Measurements from ENCODE around the gene PROCA1.
"Not testable (repeated sequence)": the region's sequence is repeated elsewhere in the genome, so short reads cannot be mapped to it uniquely, and the experiment has no call there.

The PROCA1 gene

DNA sequence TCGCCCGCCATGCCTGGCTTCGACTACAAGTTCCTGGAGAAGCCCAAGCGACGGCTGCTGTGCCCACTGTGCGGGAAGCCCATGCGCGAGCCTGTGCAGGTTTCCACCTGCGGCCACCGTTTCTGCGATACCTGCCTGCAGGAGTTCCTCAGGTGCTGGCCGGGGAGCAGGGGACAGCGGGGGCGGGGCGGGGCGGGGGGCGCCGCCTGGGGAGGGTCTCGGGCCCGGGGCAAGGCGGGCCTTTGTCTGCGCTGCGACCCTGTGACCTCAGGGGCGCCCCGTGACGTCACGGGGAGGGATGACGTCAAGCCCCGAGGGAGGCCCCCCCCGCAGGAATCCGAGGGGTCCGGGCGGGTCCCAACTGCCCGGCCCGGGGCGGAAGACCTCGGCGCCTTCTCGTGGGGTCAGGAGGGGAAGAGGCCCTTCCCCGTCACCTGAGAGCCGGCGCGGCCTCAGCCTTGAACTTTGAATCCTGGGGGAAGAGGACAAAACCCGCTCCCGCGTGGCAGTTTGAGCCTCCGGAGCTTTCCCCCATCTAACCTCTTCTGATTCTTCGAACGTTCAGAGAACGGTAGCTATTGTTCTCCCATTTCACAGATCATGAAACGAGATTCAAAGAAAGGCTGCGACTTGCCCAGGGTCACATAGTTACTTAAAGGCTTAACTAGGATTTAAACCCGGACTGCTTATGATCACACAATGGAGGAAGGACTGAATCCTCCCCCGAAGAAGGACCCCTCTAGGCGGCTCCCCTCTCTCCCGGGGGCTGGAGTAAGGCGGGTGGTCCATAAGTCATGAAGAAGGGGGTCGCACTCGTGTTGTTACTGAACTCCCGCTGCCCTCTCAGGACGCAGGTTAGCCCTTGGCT is 32.6 kb upstream of the PROCA1 start:
- in situ Hi-C loops (cut with MboI; ENCODE audit: low sequenced_read_pairs) = no loop called here

DNA sequence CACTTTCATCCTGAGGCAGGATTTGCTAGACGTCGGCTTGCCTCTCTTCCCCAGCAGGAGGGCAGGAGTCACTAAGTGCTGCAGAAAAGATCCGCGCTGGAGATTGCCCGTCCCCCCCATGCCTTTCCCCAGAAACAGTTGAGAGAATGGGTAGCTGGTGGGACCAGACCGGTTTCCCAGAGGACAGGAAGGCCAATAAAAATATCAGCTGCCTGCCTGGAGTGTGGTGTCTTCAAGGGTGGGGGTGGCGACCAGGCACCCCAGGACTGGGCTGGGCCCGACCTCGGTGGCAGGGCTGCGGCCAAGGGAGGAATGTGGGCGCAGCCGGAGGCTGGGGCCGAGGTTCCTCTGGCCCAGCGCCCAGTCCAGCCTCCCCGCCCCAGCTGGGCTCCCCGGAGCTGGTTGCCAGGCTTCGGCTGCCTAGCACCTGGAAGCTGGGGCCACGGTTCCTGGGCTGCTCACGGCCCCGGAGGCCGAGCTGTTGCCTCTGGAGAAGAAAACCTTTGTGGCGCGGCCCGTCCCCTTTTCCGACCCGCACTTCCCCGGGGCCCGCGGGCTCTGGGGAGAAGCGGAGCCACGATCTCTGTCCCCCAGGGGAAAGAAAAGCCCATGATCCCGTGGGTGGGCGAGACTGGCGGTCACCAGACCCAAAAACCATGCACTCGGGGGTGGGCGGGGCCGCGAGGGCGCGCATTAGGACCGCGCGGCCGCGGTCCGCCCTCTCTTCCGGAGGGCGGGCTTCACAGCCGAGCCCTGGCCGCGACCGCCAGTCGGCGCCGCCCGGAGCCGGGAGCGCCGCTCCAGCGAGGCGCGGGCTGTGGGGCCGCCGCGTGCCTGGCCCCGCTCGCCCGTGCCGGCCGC is 31.8 kb upstream of the PROCA1 start, which contains the start of gene TRAF4:
Gene TRAF4, plus strand, starts transcription at position 769 of the 861 bp plus-strand sequence. CDS start 102 bp downstream, outside the sequence.
- in situ Hi-C loops (cut with MboI; ENCODE audit: low sequenced_read_pairs) = no loop called here

- in situ Hi-C loops (cut with MboI; ENCODE audit: low sequenced_read_pairs) = no loop called here
Measured at GRCh38 chr17:28741358-28742349, 30.0 kb upstream of the PROCA1 start.

- in situ Hi-C loops (cut with MboI; ENCODE audit: low sequenced_read_pairs) = no loop called here
Measured at GRCh38 chr17:28740406-28741357, 29.0 kb upstream of the PROCA1 start.

DNA sequence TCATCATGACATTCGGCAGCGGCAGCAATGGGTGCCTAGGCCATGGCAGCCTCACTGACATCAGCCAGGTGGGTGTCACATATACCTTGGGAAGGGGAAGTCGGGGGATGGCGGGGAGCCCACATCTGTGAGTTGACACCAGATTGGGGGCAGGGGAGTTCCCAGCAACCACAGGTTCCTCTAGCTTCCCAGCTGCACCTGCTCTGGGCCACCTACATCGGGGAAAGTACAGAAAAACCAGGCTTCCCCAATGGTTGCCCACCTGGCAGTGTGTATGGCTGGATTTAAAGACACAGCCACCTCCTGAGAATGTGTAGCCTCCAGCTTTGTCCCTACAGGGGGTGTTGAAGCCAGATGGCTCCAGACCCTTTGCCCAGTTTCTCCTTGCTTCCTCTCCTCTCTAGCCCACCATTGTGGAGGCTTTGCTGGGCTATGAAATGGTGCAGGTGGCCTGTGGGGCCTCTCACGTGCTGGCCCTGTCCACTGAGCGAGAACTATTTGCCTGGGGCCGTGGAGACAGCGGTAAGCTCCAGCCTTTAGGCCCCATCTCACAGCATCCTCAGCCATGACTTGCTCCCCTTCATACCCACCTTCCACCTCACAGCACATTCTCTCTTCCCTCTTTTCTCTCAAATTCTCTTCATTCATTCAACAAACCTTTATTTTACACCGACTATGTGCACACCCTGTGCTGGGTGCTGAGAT is 27.1 kb upstream of the PROCA1 start:
- in situ Hi-C loops (cut with MboI; ENCODE audit: low sequenced_read_pairs) = no loop called here

DNA sequence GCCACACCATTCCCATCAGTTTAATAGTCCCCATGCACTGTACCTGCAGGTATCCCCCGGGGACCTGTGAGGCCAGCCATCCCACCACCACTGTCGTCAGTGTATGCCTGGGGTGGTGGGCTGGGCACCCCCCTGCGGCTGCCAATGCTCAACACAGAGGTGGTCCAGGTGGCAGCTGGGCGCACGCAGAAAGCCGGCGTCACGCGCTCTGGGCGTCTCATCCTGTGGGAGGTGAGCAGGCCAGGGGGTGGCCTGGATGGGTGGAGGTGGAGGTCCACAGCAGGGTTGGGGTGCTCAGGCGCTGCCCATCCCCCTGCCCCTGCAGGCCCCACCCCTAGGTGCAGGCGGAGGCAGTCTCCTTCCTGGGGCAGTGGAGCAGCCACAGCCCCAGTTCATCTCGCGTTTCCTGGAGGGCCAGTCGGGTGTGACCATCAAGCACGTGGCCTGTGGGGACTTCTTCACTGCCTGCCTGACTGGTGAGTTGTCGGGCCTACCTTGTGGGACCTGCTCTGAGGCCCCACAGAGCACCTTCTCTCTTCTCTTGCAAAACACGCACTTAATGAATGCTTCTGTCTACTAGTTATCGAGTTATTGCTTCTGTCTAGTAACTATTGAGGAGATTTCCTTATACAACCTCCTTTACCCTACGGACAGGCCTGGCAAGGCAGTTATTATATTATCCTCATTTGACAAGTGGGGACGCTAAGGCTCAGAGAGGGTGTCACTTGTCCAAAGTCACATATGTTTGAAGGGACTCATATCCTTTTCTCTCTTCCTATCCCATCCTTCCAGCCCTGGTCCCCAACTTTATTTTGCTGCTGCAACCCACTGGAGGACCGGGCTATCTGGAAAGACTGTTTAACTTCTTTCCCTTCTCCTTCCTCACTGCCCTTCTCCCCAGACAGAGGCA is 26.3 kb upstream of the PROCA1 start:
- in situ Hi-C loops (cut with MboI; ENCODE audit: low sequenced_read_pairs) = no loop called here

DNA sequence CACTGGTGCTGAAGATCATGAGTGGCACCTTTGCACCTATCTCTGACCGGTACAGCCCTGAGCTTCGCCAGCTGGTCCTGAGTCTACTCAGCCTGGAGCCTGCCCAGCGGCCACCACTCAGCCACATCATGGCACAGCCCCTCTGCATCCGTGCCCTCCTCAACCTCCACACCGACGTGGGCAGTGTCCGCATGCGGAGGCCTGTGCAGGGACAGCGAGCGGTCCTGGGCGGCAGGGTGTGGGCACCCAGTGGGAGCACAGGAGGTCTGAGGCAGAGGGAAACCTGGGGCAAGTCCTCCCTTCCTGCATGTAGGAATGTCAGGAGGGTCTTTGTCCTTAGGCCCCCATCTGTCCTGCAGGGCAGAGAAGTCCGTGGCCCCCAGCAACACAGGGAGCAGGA is 25.6 kb upstream of the PROCA1 start:
- in situ Hi-C loops (cut with MboI; ENCODE audit: low sequenced_read_pairs) = no loop called here

- in situ Hi-C loops (cut with MboI; ENCODE audit: low sequenced_read_pairs) = not testable (repeated sequence)
Measured at GRCh38 chr17:28735913-28736769, 24.5 kb upstream of the PROCA1 start.

DNA sequence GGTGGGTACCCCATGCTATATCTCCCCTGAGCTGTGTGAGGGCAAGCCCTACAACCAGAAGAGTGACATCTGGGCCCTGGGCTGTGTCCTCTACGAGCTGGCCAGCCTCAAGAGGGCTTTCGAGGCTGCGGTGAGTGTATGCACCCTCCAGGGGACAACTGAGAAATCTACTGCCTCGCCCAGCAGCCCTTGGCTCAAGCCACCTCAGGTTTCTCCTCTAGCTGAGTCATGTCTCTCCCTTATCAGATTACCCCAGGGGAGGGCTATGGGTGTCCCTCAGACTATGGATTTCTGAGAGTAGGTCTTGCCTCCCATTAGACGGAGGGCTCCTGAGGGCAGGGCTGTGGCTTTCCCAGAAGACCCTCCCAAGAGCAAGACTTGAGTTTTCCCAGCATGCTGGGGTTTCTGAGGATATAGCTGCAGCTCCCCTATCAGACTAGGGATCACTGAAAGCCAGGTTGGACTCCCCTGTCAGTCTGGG is 23.6 kb upstream of the PROCA1 start:
- in situ Hi-C loops (cut with MboI; ENCODE audit: low sequenced_read_pairs) = no loop called here

DNA sequence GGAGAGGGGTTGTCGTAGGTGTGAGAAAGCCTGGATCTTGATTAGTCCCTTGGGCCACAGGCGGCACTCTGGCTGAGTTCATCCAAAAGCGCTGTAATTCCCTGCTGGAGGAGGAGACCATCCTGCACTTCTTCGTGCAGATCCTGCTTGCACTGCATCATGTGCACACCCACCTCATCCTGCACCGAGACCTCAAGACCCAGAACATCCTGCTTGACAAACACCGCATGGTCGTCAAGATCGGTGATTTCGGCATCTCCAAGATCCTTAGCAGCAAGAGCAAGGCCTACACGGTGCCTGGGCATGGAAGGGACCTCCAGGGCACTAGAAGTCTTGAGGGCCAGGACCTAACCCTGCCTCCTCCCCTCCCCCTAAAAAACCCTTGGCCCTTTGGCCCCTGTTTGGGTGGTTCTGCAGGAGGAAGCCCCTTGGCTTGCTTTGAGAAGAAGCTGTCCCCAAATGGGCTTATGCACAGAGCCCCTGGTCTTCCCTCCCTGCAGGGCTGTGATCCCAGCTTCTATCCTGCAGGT is 23.1 kb upstream of the PROCA1 start:
- in situ Hi-C loops (cut with MboI; ENCODE audit: low sequenced_read_pairs) = no loop called here

DNA sequence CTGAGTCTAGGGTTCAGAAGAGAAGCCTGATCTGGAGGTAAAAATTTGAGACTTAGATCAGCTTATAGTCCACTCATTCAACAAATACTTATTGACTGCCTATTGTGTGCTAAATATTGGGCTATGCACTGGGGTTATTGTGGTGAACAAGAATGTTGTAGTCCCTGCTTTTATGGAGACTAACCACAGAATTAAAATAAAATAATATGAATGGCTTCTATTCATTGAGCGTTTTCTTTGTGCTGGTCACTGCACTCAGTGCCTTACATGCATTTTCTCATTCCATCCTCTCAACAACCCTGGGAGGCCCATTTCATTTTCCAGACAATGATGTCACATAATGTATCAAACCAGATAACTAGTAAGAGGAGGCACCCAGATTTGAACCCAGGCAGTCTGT is 21.7 kb upstream of the PROCA1 start:
- in situ Hi-C loops (cut with MboI; ENCODE audit: low sequenced_read_pairs) = no loop called here

GRCh38 chr17:28729950-28730330 is 18.3 kb upstream of the PROCA1 start:
- in situ Hi-C loops (cut with MboI; ENCODE audit: low sequenced_read_pairs) = no loop called here

- in situ Hi-C loops (cut with MboI; ENCODE audit: low sequenced_read_pairs) = no loop called here
Measured at GRCh38 chr17:28728364-28729200, 16.9 kb upstream of the PROCA1 start, which contains the start of gene NEK8. Gene NEK8 (plus strand): TSS chr17:28728788. CDS start chr17:28728814, 26 bp downstream.

- in situ Hi-C loops (cut with MboI; ENCODE audit: low sequenced_read_pairs) = no loop called here
Measured at GRCh38 chr17:28726627-28727491, 15.2 kb upstream of the PROCA1 start.

- in situ Hi-C loops (cut with MboI; ENCODE audit: low sequenced_read_pairs) = no loop called here
Measured at GRCh38 chr17:28726226-28726626, 14.5 kb upstream of the PROCA1 start, which contains the start of gene TLCD1. Gene TLCD1 (minus strand): TSS chr17:28726233. CDS start chr17:28726097, 136 bp downstream.
